Sigmoid colon (tissue), 7 donors: Measurements from ENCODE around the gene CCDC15. TPM values are rescaled to one million over a fixed set of nuclear protein-coding genes. Genes with fewer than 3 reads are reported as not detected.

ENCODE experiments used
- DNase-seq: peaks from one replicate; pipeline ENCODE4 v3.0.0-alpha.2; 2019
- H3K27ac ChIP-seq, 4 donors: fragments of 200-600 bp; sonication (generic); one replicate each; pipeline ENCODE4 v1.5.1; 2016 to 2019; ENCODE audit warnings: mild to moderate bottlenecking in 1 of 4
- H3K27me3 ChIP-seq, 3 donors: fragments of 200-600 bp; sonication (generic); one replicate each; pipeline ENCODE4 v1.5.1; 2019; ENCODE audit warnings: mild to moderate bottlenecking in 1 of 3
- H3K36me3 ChIP-seq, 4 donors: fragments of 200-600 bp; sonication (generic); one replicate each; pipeline ENCODE4 v1.5.1; 2016 to 2019
- H3K4me1 ChIP-seq, 4 donors: fragments of 200-600 bp; sonication (generic); one replicate each; pipeline ENCODE4 v1.5.1; 2017 to 2019
- H3K4me3 ChIP-seq, 4 donors: fragments of 200-600 bp; sonication (generic); one replicate each; pipeline ENCODE4 v1.5.1; 2017 to 2019; ENCODE audit warnings: mild to moderate bottlenecking in 2 of 4, moderate library complexity in 1 of 4
- H3K9me3 ChIP-seq, 4 donors: fragments of 200-600 bp in 3 of 4; sonication (generic) in 3 of 4; one replicate each; pipeline versions ENCODE4 v1.5.1 to v1.6.1; 2013 to 2019
- CTCF ChIP-seq, 4 experiments: fragments of 450-650 bp in 3 of 4; fragments of 200-600 bp in 1 of 4; IDR thresholded peaks; one replicate each; pipeline ENCODE4 v1.5.1; 2016 to 2019; ENCODE audit warnings: antibody characterized with exemption in 4 of 4, mild to moderate bottlenecking in 3 of 4, moderate library complexity in 2 of 4
- EP300 ChIP-seq, 4 donors: sonication (generic); formaldehyde crosslinking; IDR thresholded peaks; one replicate each; pipeline ENCODE4 v1.6.1; 2017; ENCODE audit warnings: antibody characterized with exemption in 4 of 4
- POLR2A ChIP-seq, 2 donors: fragments of 450-650 bp; IDR thresholded peaks; one replicate each; pipeline ENCODE4 v1.6.1; 2016; ENCODE audit warnings: antibody characterized with exemption in 2 of 2, mild to moderate bottlenecking in 2 of 2, moderate library complexity in 2 of 2
- POLR2AphosphoS5 ChIP-seq, 4 donors: sonication (generic); formaldehyde crosslinking; IDR thresholded peaks; one replicate each; pipeline ENCODE4 v1.6.1; 2017; ENCODE audit warnings: antibody characterized with exemption in 4 of 4
- WGBS, 2 donors: extraction: QIAGEN DNeasy Blood & Tissue Kit; methylation state at CpG; one replicate each; pipeline ENCODE4 v1.1.7; 2013; 5-methylcytosine and 5-hydroxymethylcytosine counted together
- intact Hi-C: fragments of 100-400 bp; cut with DNase I; formaldehyde crosslinking; loops from one replicate; pipeline ENCODE4 v1.15.1; 2023
- polyA plus RNA-seq, 3 donors: library from polyadenylated mRNA; stranded (reverse); fragments of 200-250 nt; gene quantifications; one replicate each; pipeline ENCODE4 v1.2.3, GENCODE V29; 2013
- total RNA-seq, 4 donors: library from RNA; depleted of rRNA; stranded (reverse); fragments of >200 nt; gene quantifications; one replicate each; pipeline ENCODE4 v1.1.0, GENCODE V29; 2016
- donor health status: healthy with polysubstance abuse.
- donor health status: Bipolar disorder and iron deficiency.
- donor health status: healthy.

The CCDC15 gene
- total and polyA plus RNA-seq, 7 donors, result 0.41 to 0.99 (median 0.66) TPM

GRCh38 chr11:124920870-124921609, 33.0 kb upstream of the CCDC15 start:
- Histone ChIP-seq H3K9me3 (no peaks in the 10 kb centered on the region), H3K36me3 (no peaks in the 10 kb centered on the region), H3K4me3 (peak overlapping the region; percentile 15 to 52 (median 45)), H3K27me3 (peaks cover 5 to 12% (median 6%) of the 10 kb centered on the region in 3 donors), H3K27ac (peak overlapping the region in 3 of 4 donors; percentile 28 to 45 (median 33)), H3K4me1 (peaks cover 0 to 11% (median 6%) of the 10 kb centered on the region in 4 donors)
- WGBS, 2 donors, result 8 to 32% methylated on average over 82 of the region's 82 CpGs
- intact Hi-C loops, result no loop called here
- DNase-seq, result peak; percentile 81
- no peak for TF ChIP-seq POLR2AphosphoS5 (IDR thresholded peaks at IDR 0.05)
- no peak for TF ChIP-seq CTCF (IDR thresholded peaks at IDR 0.05)
- no peak for TF ChIP-seq EP300 (IDR thresholded peaks at IDR 0.05)
- TF ChIP-seq POLR2A (IDR thresholded peaks at IDR 0.05), result no peak

- WGBS, 2 donors, result 83 to 86% methylated on average over 4 of the region's 4 CpGs
- Histone ChIP-seq H3K4me3 (no peak overlapping the region), H3K36me3 (no peaks in the 10 kb centered on the region), H3K27me3 (peaks cover 5 to 12% (median 6%) of the 10 kb centered on the region in 3 donors), H3K4me1 (peaks cover 0 to 11% (median 6%) of the 10 kb centered on the region in 4 donors), H3K27ac (no peak overlapping the region), H3K9me3 (no peaks in the 10 kb centered on the region)
- intact Hi-C loops, result no loop called here
- no peak for TF ChIP-seq CTCF (IDR thresholded peaks at IDR 0.05)
- TF ChIP-seq POLR2AphosphoS5 (IDR thresholded peaks at IDR 0.05), result no peak
- no peak for TF ChIP-seq EP300 (IDR thresholded peaks at IDR 0.05)
- TF ChIP-seq POLR2A (IDR thresholded peaks at IDR 0.05), result no peak
- DNase-seq, result no peak
Observed at GRCh38 chr11:124922831-124923230, 31.2 kb upstream of the CCDC15 start.

- DNase-seq, result no peak
- TF ChIP-seq POLR2A (IDR thresholded peaks at IDR 0.05), result no peak
- Histone ChIP-seq H3K4me1 (peaks cover 0 to 11% (median 6%) of the 10 kb centered on the region in 4 donors), H3K27ac (no peak overlapping the region), H3K27me3 (peaks cover 5 to 12% (median 6%) of the 10 kb centered on the region in 3 donors), H3K4me3 (no peak overlapping the region), H3K36me3 (no peaks in the 10 kb centered on the region), H3K9me3 (no peaks in the 10 kb centered on the region)
- intact Hi-C loops, result no loop called here
Observed at GRCh38 chr11:124923296-124923695, 30.7 kb upstream of the CCDC15 start.

- TF ChIP-seq EP300 (IDR thresholded peaks at IDR 0.05) (no peak), CTCF (IDR thresholded peaks at IDR 0.05) (no peak), POLR2AphosphoS5 (IDR thresholded peaks at IDR 0.05) (no peak)
- Histone ChIP-seq H3K36me3 (no peaks in the 10 kb centered on the region), H3K27ac (no peak overlapping the region), H3K27me3 (no peaks in the 10 kb centered on the region), H3K4me3 (no peak overlapping the region), H3K9me3 (no peaks in the 10 kb centered on the region), H3K4me1 (no peaks in the 10 kb centered on the region)
- WGBS, 2 donors, result 44 to 58% methylated on average over 4 of the region's 4 CpGs
- intact Hi-C loops, result no loop called here
- no peak for DNase-seq
Observed at GRCh38 chr11:124928942-124929665, 24.9 kb upstream of the CCDC15 start.

- 25 to 55% methylated on average over 3 of the region's 3 CpGs for WGBS, 2 donors
- H3K4me1 ChIP-seq, result no peaks in the 10 kb centered on the region
- no peak overlapping the region for H3K4me3 ChIP-seq
- H3K9me3 ChIP-seq, result no peaks in the 10 kb centered on the region
- no peaks in the 10 kb centered on the region for H3K36me3 ChIP-seq
- DNase-seq, result no peak
- H3K27me3 ChIP-seq, result peaks cover 0 to 4% (median 0%) of the 10 kb centered on the region in 3 donors
- no peak overlapping the region for H3K27ac ChIP-seq
- TF ChIP-seq CTCF (IDR thresholded peaks at IDR 0.05) (no peak), POLR2A (IDR thresholded peaks at IDR 0.05) (no peak), EP300 (IDR thresholded peaks at IDR 0.05) (no peak), POLR2AphosphoS5 (IDR thresholded peaks at IDR 0.05) (no peak)
- intact Hi-C loops, result no loop called here
Observed at GRCh38 chr11:124930799-124931198, 23.2 kb upstream of the CCDC15 start.
